ENCODE measurements around the gene PRR20G.

The PRR20G gene

GRCh38 chr3:127258733-127259132, 29.1 kb downstream of the PRR20G start:
- DNase-seq (ENCODE audit: extremely low read depth, low read depth), result no peak
- TF ChIP-seq CTCF (IDR thresholded peaks at IDR 0.05; ENCODE audit: low read depth, low read length), result no peak

GRCh38 chr3:127257351-127257750, 30.5 kb downstream of the PRR20G start:
- no peak for DNase-seq (ENCODE audit: extremely low read depth, low read depth)
- no peak for TF ChIP-seq CTCF (IDR thresholded peaks at IDR 0.05; ENCODE audit: low read depth, low read length)

GRCh38 chr3:127256733-127257271, 31.0 kb downstream of the PRR20G start:
- no peak for DNase-seq (ENCODE audit: extremely low read depth, low read depth)
- no peak for TF ChIP-seq CTCF (IDR thresholded peaks at IDR 0.05; ENCODE audit: low read depth, low read length)

GRCh38 chr3:127256138-127256537, 31.7 kb downstream of the PRR20G start:
- no peak for DNase-seq (ENCODE audit: extremely low read depth, low read depth)
- no peak for TF ChIP-seq CTCF (IDR thresholded peaks at IDR 0.05; ENCODE audit: low read depth, low read length)

GRCh38 chr3:127255516-127255915, 32.3 kb downstream of the PRR20G start:
- no peak for TF ChIP-seq CTCF (IDR thresholded peaks at IDR 0.05; ENCODE audit: low read depth, low read length)
- no peak for DNase-seq (ENCODE audit: extremely low read depth, low read depth)

- no peak for DNase-seq (ENCODE audit: extremely low read depth, low read depth)
- TF ChIP-seq CTCF (IDR thresholded peaks at IDR 0.05; ENCODE audit: low read depth, low read length), result peak; percentile 8
Observed at GRCh38 chr3:127254730-127255129, 33.1 kb downstream of the PRR20G start.

GRCh38 chr3:127254033-127254644, 33.7 kb downstream of the PRR20G start:
- no peak for TF ChIP-seq CTCF (IDR thresholded peaks at IDR 0.05; ENCODE audit: low read depth, low read length)
- DNase-seq (ENCODE audit: extremely low read depth, low read depth), result no peak
